ENCODE results near the gene NFAM1. TPM values are rescaled to one million over a fixed set of nuclear protein-coding genes. Genes with fewer than 3 reads are reported as not detected.

The NFAM1 gene
- total and polyA plus RNA-seq, 7 experiments from 2014 or later, result 0.03 to 40.3 (median 0.57) TPM

GRCh38 chr22:42437488-42438292 lies 5.5 kb upstream of the NFAM1 start:
- ChIA-PET CTCF (interaction anchor here (0.6 to 2.9 kb wide), 11 partner anchors 25 to 471 kb away, joined by 3 to 16 read pairs (median 4); no protein-coding TSS in a partner anchor), POLR2A (interaction anchor here (0.7 to 1.2 kb wide), 5 partner anchors 8 to 317 kb away, joined by 3 to 6 read pairs (median 3); no protein-coding TSS in a partner anchor)
- H3K27ac ChIP-seq (ENCODE audit: low read depth, low read length), result no peak overlapping the region
- Mint-ChIP-seq H3K27me3 (peaks cover 0 to 11% (median 0%) of the 10 kb centered on the region in 5 donors), H3K4me3 (peak overlapping the region; percentile 65 to 88 (median 74)), H3K27ac (peak overlapping the region in 4 of 9 donors; percentile 48 to 87 (median 78)), H3K9me3 (no peaks in the 10 kb centered on the region), H3K4me1 (peaks cover 0 to 33% (median 12%) of the 10 kb centered on the region in 7 donors), H3K36me3 (no peaks in the 10 kb centered on the region)
- peak overlapping the region; percentile 67 for H3K4me3 ChIP-seq (ENCODE audit: low read length)
- H3K4me1 ChIP-seq (ENCODE audit: control insufficient read depth in 2 of 2, insufficient read depth in 2 of 2, low read length in 2 of 2), result peaks cover 0 to 7% of the 10 kb centered on the region in 2 donors
- peak; percentile 71 to 90 (median 81) for DNase-seq
- peak; percentile 96 for ATAC-seq
- H3K9me3 ChIP-seq (ENCODE audit: control insufficient read depth in 2 of 3, low read length in 3 of 3), result no peaks in the 10 kb centered on the region
- H3K36me3 ChIP-seq (ENCODE audit: control insufficient read depth in 2 of 3, insufficient read depth in 3 of 3, low read length in 3 of 3), result no peaks in the 10 kb centered on the region
- intact Hi-C loops (cut with micrococcal nuclease), result loop anchor here (1.0 to 5.0 kb wide), 10 partner anchors 36 to 615 kb away; no protein-coding TSS in a partner anchor
- no peaks in the 10 kb centered on the region for H3K27me3 ChIP-seq (ENCODE audit: control insufficient read depth in 2 of 2, insufficient read depth in 2 of 2, low read length in 2 of 2)

DNA sequence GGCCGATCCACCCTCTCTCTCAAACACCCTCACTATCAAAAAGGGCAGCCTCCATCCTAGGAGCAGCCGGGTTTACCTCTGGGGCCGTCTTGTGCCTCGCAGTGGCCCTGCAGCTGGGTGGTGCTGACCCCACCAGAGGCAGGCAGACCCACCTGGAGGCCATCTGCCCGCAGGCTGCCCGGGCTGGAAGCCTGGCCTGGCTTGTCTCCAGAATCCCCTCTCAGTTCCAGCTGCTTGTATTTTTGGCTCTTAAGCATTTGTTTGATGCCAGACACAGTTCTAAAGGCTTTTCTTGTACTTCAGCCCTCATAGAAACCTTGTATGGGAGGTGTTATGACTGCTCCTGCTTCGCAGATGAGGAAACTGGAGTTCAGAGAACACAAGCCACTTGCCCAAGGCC lies 4.2 kb upstream of the NFAM1 start:
- Histone ChIP-seq H3K9me3 (ENCODE audit: control insufficient read depth in 2 of 3, low read length in 3 of 3) (no peaks in the 10 kb centered on the region), H3K4me1 (ENCODE audit: control insufficient read depth in 2 of 2, insufficient read depth in 2 of 2, low read length in 2 of 2) (peaks cover 0 to 7% of the 10 kb centered on the region in 2 donors), H3K36me3 (ENCODE audit: control insufficient read depth in 2 of 3, insufficient read depth in 3 of 3, low read length in 3 of 3) (no peaks in the 10 kb centered on the region), H3K27me3 (ENCODE audit: control insufficient read depth in 2 of 2, insufficient read depth in 2 of 2, low read length in 2 of 2) (no peaks in the 10 kb centered on the region), H3K4me3 (ENCODE audit: low read length) (no peak overlapping the region), H3K27ac (ENCODE audit: low read depth, low read length) (no peak overlapping the region)
- Mint-ChIP-seq H3K36me3 (no peaks in the 10 kb centered on the region), H3K9me3 (no peaks in the 10 kb centered on the region), H3K4me3 (peak overlapping the region in 1 of 10 donors; percentile 77), H3K27ac (no peak overlapping the region), H3K27me3 (peaks cover 0 to 14% (median 4%) of the 10 kb centered on the region in 5 donors), H3K4me1 (peaks cover 0 to 33% (median 12%) of the 10 kb centered on the region in 7 donors)
- intact Hi-C loops (cut with micrococcal nuclease), result loop anchor here (2.0 to 5.0 kb wide), 4 partner anchors 68 to 614 kb away; no protein-coding TSS in a partner anchor
- ChIA-PET CTCF (interaction anchor here (0.7 to 2.9 kb wide), 9 partner anchors 37 to 469 kb away, joined by 3 to 16 read pairs (median 3); partner anchors contain the start of gene NDUFA6), POLR2A (interaction anchor here (0.7 to 1.2 kb wide), 2 partner anchors 315 to 316 kb away, joined by 3 to 4 read pairs; no protein-coding TSS in a partner anchor)
- no peak for ATAC-seq
- DNase-seq, result no peak

DNA sequence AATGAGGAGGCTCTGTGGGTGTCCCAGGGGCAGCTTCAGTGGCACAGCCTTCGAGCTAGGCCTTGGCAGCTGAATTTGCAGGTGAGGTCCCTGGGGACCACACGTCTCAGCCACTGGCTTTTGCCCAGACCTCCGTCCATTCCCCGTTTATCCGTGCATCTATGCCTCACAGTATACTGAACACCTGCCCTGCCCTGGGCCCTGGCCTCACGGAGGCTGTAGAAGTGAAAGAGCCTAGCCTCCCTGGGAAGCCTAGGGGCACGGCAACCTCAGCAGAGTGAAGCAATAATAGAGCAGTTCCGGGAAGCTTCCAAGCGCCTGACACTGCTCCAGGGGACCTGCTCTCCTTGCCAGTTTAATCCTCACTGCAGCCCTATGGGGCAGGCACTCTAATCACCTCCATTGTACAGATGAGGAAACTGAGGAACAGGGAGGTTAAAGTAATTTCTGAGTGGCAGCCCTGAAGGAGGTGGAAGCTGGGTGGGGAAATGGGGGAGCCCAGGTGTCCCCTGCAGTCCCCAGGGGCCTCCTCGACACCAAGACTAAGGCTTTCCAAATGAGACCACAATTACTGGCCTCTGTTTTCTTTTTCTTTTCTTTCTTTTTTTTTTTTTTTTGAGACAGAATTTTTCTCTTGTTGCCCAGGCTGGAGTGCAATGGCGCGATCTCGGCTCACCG lies 2.7 kb upstream of the NFAM1 start:
- ChIA-PET POLR2A (interaction anchor here (1.0 kb wide), 1 partner anchor 344 kb away, joined by 3 read pairs; no protein-coding TSS in a partner anchor), CTCF (interaction anchor here (1.6 to 2.2 kb wide), 2 partner anchors 265 to 344 kb away, joined by 3 to 10 read pairs; partner anchors contain the start of gene NDUFA6)
- no peak for ATAC-seq
- Histone ChIP-seq H3K4me3 (ENCODE audit: low read length) (no peak overlapping the region), H3K9me3 (ENCODE audit: control insufficient read depth in 2 of 3, low read length in 3 of 3) (no peaks in the 10 kb centered on the region), H3K36me3 (ENCODE audit: control insufficient read depth in 2 of 3, insufficient read depth in 3 of 3, low read length in 3 of 3) (no peaks in the 10 kb centered on the region), H3K4me1 (ENCODE audit: control insufficient read depth in 2 of 2, insufficient read depth in 2 of 2, low read length in 2 of 2) (peaks cover 0 to 7% of the 10 kb centered on the region in 2 donors), H3K27me3 (ENCODE audit: control insufficient read depth in 2 of 2, insufficient read depth in 2 of 2, low read length in 2 of 2) (no peaks in the 10 kb centered on the region), H3K27ac (ENCODE audit: low read depth, low read length) (no peak overlapping the region)
- no peak overlapping the region for H3K4me3 Mint-ChIP-seq
- peak overlapping the region in 1 of 9 donors; percentile 51 for H3K27ac Mint-ChIP-seq
- peaks cover 0 to 26% (median 11%) of the 10 kb centered on the region in 7 donors for H3K4me1 Mint-ChIP-seq
- no peaks in the 10 kb centered on the region for H3K36me3 Mint-ChIP-seq
- H3K27me3 Mint-ChIP-seq, result peaks cover 0 to 22% (median 9%) of the 10 kb centered on the region in 5 donors
- DNase-seq, result no peak
- intact Hi-C loops (cut with micrococcal nuclease), result loop anchor here (5.0 kb wide), 2 partner anchors 138 to 168 kb away; no protein-coding TSS in a partner anchor
- no peaks in the 10 kb centered on the region for H3K9me3 Mint-ChIP-seq

GRCh38 chr22:42433754-42434682 lies 1.8 kb upstream of the NFAM1 start:
- H3K27me3 ChIP-seq (ENCODE audit: control insufficient read depth in 2 of 2, insufficient read depth in 2 of 2, low read length in 2 of 2), result no peaks in the 10 kb centered on the region
- no peaks in the 10 kb centered on the region for H3K9me3 ChIP-seq (ENCODE audit: control insufficient read depth in 2 of 3, low read length in 3 of 3)
- no peak for DNase-seq
- POLR2A ChIA-PET, result interaction anchor here (1.0 to 1.2 kb wide), 2 partner anchors 10 to 343 kb away, joined by 3 read pairs; no protein-coding TSS in a partner anchor
- no peaks in the 10 kb centered on the region for H3K36me3 ChIP-seq (ENCODE audit: control insufficient read depth in 2 of 3, insufficient read depth in 3 of 3, low read length in 3 of 3)
- Mint-ChIP-seq H3K4me3 (no peak overlapping the region), H3K9me3 (no peaks in the 10 kb centered on the region), H3K27me3 (peaks cover 0 to 24% (median 13%) of the 10 kb centered on the region in 5 donors), H3K36me3 (no peaks in the 10 kb centered on the region), H3K4me1 (peaks cover 0 to 17% (median 7%) of the 10 kb centered on the region in 7 donors), H3K27ac (no peak overlapping the region)
- H3K4me3 ChIP-seq (ENCODE audit: low read length), result no peak overlapping the region
- peaks cover 0 to 7% of the 10 kb centered on the region in 2 donors for H3K4me1 ChIP-seq (ENCODE audit: control insufficient read depth in 2 of 2, insufficient read depth in 2 of 2, low read length in 2 of 2)
- CTCF ChIA-PET, result interaction anchor here (1.6 kb wide), 1 partner anchor 265 kb away, joined by 3 read pairs; no protein-coding TSS in a partner anchor
- H3K27ac ChIP-seq (ENCODE audit: low read depth, low read length), result no peak overlapping the region
- ATAC-seq, result no peak
- intact Hi-C loops (cut with micrococcal nuclease), result no loop called here

DNA sequence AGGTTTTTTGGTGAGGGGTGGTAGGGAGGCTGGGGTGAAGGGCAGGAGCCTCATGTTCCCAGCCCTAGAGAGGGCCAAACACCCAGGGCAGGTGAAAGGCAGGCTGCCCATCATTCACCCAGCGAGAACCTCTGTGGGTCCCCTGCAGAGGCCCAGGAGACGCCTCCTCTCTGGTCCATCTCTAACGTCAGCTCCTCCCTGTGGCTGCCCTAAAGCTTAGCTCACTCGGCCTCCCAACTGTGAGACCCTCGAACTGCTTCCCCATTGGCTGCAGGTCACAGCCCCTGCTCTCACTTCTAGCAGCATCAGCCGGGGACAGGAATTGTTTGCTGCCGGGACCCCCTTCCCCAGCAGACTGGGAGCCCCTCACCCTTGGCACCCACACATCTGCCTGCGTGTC lies 615 bp upstream of the NFAM1 start:
- ATAC-seq, result no peak
- CTCF ChIA-PET, result interaction anchor here (0.5 kb wide), 1 partner anchor 482 kb away, joined by 3 read pairs; no protein-coding TSS in a partner anchor
- no peaks in the 10 kb centered on the region for H3K36me3 Mint-ChIP-seq
- POLR2A ChIA-PET, result interaction anchor here (1.2 kb wide), 1 partner anchor 12 kb away, joined by 3 read pairs; no protein-coding TSS in a partner anchor
- Histone ChIP-seq H3K4me1 (ENCODE audit: control insufficient read depth in 2 of 2, insufficient read depth in 2 of 2, low read length in 2 of 2) (peaks cover 0 to 3% of the 10 kb centered on the region in 2 donors), H3K27me3 (ENCODE audit: control insufficient read depth in 2 of 2, insufficient read depth in 2 of 2, low read length in 2 of 2) (no peaks in the 10 kb centered on the region), H3K36me3 (ENCODE audit: control insufficient read depth in 2 of 3, insufficient read depth in 3 of 3, low read length in 3 of 3) (no peaks in the 10 kb centered on the region), H3K27ac (ENCODE audit: low read depth, low read length) (no peak overlapping the region), H3K4me3 (ENCODE audit: low read length) (no peak overlapping the region), H3K9me3 (ENCODE audit: control insufficient read depth in 2 of 3, low read length in 3 of 3) (no peaks in the 10 kb centered on the region)
- no peak overlapping the region for H3K27ac Mint-ChIP-seq
- no peak overlapping the region for H3K4me3 Mint-ChIP-seq
- peaks cover 0 to 17% (median 6%) of the 10 kb centered on the region in 7 donors for H3K4me1 Mint-ChIP-seq
- H3K27me3 Mint-ChIP-seq, result peaks cover 0 to 24% (median 13%) of the 10 kb centered on the region in 5 donors
- intact Hi-C loops (cut with micrococcal nuclease), result no loop called here
- H3K9me3 Mint-ChIP-seq, result no peaks in the 10 kb centered on the region
- no peak for DNase-seq
